ENCODE measurements around the gene SBF2.

Gene SBF2

GRCh38 chr11:9799886-9800285 is 494.1 kb downstream of the SBF2 start:
- no peak for DNase-seq
- no peaks in the 10 kb centered on the region for H3K9me3 ChIP-seq (ENCODE audit: severe bottlenecking)
- no peak overlapping the region for H3K27ac ChIP-seq
- no peaks in the 10 kb centered on the region for H3K27me3 ChIP-seq (ENCODE audit: insufficient read depth, low read depth, severe bottlenecking)
- no peak for TF ChIP-seq CTCF (IDR thresholded peaks at IDR 0.05; ENCODE audit: low read depth, low read length)
- no peaks in the 10 kb centered on the region for H3K36me3 ChIP-seq
- H3K4me3 ChIP-seq (ENCODE audit: low read depth, low read length): no peak overlapping the region

DNA sequence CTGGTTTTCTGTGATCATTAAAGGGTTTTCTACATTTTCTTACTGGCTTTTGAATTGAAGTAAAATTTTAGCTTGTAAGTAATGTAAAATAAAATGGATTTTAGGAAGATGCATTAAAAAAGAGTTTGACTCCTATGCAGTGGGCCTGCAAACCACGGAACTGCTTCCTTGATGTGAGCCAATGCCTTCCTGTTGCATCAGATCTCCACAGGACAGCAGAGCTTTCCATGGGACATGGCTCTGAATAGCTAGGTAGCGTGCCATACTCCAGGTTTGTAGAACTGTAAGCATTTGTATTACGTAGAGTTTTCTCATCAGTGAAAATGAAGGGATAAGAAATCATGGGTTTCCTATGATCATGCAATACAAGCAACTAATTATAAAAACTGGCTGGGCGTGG is 496.7 kb downstream of the SBF2 start:
- DNase-seq: no peak
- H3K4me3 ChIP-seq (ENCODE audit: low read depth, low read length): no peak overlapping the region
- TF ChIP-seq CTCF (IDR thresholded peaks at IDR 0.05; ENCODE audit: low read depth, low read length): no peak
- H3K27ac ChIP-seq: no peak overlapping the region
- no peaks in the 10 kb centered on the region for H3K9me3 ChIP-seq (ENCODE audit: severe bottlenecking)
- H3K27me3 ChIP-seq (ENCODE audit: insufficient read depth, low read depth, severe bottlenecking): no peaks in the 10 kb centered on the region
- H3K36me3 ChIP-seq: no peaks in the 10 kb centered on the region

DNA sequence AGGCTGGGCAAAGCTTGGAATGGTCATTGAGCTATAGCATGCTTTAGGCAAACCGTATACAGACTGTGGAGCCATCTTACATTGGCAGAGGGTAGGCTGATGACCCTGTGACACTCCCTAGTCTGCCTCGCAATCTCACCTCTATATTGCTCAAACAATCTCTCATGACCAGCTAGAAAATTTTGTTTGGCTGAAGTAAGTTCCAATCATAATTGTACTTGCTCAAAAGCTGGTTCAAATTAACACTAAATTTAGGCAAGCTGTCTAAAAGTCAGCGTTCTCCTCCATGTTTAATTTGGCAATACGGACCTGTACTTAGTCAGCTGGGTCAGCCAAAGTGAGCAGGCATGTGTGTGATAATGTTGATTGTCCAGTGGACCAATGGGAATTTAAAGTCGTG is 497.2 kb downstream of the SBF2 start:
- DNase-seq: no peak
- H3K36me3 ChIP-seq: no peaks in the 10 kb centered on the region
- no peaks in the 10 kb centered on the region for H3K9me3 ChIP-seq (ENCODE audit: severe bottlenecking)
- TF ChIP-seq CTCF (IDR thresholded peaks at IDR 0.05; ENCODE audit: low read depth, low read length): no peak
- H3K27me3 ChIP-seq (ENCODE audit: insufficient read depth, low read depth, severe bottlenecking): no peaks in the 10 kb centered on the region
- no peak overlapping the region for H3K27ac ChIP-seq
- H3K4me3 ChIP-seq (ENCODE audit: low read depth, low read length): no peak overlapping the region

DNA sequence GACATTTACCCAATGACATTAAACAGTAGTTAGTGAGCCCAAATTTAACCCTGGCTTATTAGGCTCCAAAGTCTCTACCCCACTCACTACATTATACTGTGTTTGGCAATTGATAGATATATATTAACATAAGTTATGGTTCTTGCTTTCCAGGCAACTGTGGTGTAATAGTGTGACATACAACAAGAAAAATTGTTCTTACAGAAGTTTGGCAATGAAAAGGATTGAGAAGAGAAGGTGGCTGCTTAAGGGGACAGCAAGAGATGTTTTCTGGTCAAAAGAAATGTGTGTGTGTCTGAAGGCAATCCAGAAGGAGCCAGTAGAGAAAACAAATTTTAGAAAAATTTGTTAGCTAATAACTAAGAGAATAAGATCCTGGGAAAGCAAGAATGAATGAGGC is 497.8 kb downstream of the SBF2 start:
- no peak for TF ChIP-seq CTCF (IDR thresholded peaks at IDR 0.05; ENCODE audit: low read depth, low read length)
- no peak for DNase-seq
- no peak overlapping the region for H3K4me3 ChIP-seq (ENCODE audit: low read depth, low read length)
- no peaks in the 10 kb centered on the region for H3K36me3 ChIP-seq
- no peaks in the 10 kb centered on the region for H3K9me3 ChIP-seq (ENCODE audit: severe bottlenecking)
- H3K27me3 ChIP-seq (ENCODE audit: insufficient read depth, low read depth, severe bottlenecking): no peaks in the 10 kb centered on the region
- no peak overlapping the region for H3K27ac ChIP-seq

DNA sequence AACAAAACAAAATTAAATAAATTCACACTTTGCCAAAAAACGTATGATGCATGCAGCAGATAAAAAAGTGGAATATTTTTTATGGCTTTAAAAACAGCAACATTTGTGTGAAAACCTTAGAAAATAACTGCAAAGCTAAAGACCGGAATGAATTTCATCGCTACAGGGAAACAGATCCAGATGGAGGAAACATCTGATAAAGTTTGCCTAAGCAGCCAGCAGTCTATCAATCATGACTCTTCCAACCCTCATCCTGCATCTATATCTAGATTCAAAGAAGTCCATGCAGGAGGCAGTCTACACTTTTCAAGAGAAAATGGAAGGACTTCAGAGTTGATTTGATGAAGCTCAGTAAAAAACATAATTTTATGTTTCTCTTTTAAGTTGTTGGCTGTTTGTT is 503.3 kb downstream of the SBF2 start:
- Histone ChIP-seq H3K4me3 (ENCODE audit: low read depth, low read length) (no peak overlapping the region), H3K36me3 (peaks cover 9% of the 10 kb centered on the region), H3K27me3 (ENCODE audit: insufficient read depth, low read depth, severe bottlenecking) (no peaks in the 10 kb centered on the region), H3K27ac (no peak overlapping the region), H3K9me3 (ENCODE audit: severe bottlenecking) (no peaks in the 10 kb centered on the region)
- no peak for TF ChIP-seq CTCF (IDR thresholded peaks at IDR 0.05; ENCODE audit: low read depth, low read length)
- DNase-seq: no peak

GRCh38 chr11:9789910-9790309 is 504.1 kb downstream of the SBF2 start:
- no peak for DNase-seq
- Histone ChIP-seq H3K9me3 (ENCODE audit: severe bottlenecking) (no peaks in the 10 kb centered on the region), H3K27me3 (ENCODE audit: insufficient read depth, low read depth, severe bottlenecking) (no peaks in the 10 kb centered on the region), H3K36me3 (peaks cover 9% of the 10 kb centered on the region), H3K4me3 (ENCODE audit: low read depth, low read length) (no peak overlapping the region), H3K27ac (no peak overlapping the region)
- TF ChIP-seq CTCF (IDR thresholded peaks at IDR 0.05; ENCODE audit: low read depth, low read length): no peak

Measured in WERI-Rb-1 (cell line).